ENCODE results near the gene LYSET. TPM values are rescaled to one million over a fixed set of nuclear protein-coding genes. Genes with fewer than 3 reads are reported as not detected.

The LYSET gene
- total RNA-seq, 2 donors from 2014 or later = 25.0 to 27.9 TPM

DNA sequence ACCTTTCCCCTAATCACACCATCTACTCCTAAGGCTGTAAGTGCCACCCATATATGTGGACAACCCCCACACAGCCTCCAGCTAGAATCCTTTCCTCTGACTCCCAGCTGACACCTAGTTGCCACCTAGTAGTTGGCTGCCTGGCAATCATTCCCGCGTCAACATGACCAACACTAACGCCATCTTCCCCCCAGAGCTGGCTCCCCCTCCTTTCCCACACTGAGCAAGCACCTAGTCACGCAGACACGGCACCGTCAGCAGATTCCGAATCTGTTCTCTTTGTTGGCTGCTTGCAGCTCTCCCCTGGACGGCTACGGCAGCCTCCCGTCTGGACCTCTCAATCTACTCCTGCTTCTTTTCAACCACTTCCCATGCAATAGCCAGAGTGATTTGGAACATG is 49.7 kb downstream of the LYSET start:
- H3K4me1 ChIP-seq (ENCODE audit: control insufficient read depth, insufficient read depth, low read length) = no peaks in the 10 kb centered on the region
- Mint-ChIP-seq H3K27me3 (ENCODE audit: insufficient read depth) (no peaks in the 10 kb centered on the region), H3K4me1 (no peaks in the 10 kb centered on the region), H3K27ac (peak overlapping the region; percentile 5), H3K4me3 (no peak overlapping the region), H3K36me3 (ENCODE audit: low read depth) (peaks cover under 1% of the 10 kb centered on the region), H3K9me3 (no peaks in the 10 kb centered on the region)
- no peak overlapping the region for H3K27ac ChIP-seq (ENCODE audit: low read depth, low read length)
- 75 to 91% methylated on average over 8 to 10 of the region's 10 CpGs for WGBS, 2 experiments (ENCODE audit: insufficient coverage in 1 of 2, insufficient read length in 1 of 2)
- H3K9me3 ChIP-seq (ENCODE audit: control insufficient read depth, low read length) = no peaks in the 10 kb centered on the region
- no peak overlapping the region for H3K9ac ChIP-seq (ENCODE audit: extremely low read depth, low read length, poor library complexity, severe bottlenecking)
- TF ChIP-seq, protein P1, sequence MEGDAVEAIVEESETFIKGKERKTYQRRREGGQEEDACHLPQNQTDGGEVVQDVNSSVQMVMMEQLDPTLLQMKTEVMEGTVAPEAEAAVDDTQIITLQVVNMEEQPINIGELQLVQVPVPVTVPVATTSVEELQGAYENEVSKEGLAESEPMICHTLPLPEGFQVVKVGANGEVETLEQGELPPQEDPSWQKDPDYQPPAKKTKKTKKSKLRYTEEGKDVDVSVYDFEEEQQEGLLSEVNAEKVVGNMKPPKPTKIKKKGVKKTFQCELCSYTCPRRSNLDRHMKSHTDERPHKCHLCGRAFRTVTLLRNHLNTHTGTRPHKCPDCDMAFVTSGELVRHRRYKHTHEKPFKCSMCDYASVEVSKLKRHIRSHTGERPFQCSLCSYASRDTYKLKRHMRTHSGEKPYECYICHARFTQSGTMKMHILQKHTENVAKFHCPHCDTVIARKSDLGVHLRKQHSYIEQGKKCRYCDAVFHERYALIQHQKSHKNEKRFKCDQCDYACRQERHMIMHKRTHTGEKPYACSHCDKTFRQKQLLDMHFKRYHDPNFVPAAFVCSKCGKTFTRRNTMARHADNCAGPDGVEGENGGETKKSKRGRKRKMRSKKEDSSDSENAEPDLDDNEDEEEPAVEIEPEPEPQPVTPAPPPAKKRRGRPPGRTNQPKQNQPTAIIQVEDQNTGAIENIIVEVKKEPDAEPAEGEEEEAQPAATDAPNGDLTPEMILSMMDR (conservative IDR thresholded peaks at IDR 0.05) = no peak
- H3K36me3 ChIP-seq (ENCODE audit: control insufficient read depth, insufficient read depth, low read length) = peaks cover 6% of the 10 kb centered on the region
- no peak overlapping the region for H3K4me3 ChIP-seq (ENCODE audit: low read length)
- no peaks in the 10 kb centered on the region for H3K27me3 ChIP-seq (ENCODE audit: control insufficient read depth, insufficient read depth, low read length, poor library complexity, severe bottlenecking)
- DNase-seq = no peak

Other genes with a start within 250 kb of the LYSET start
- gene ITPK1, start 69.4 kb upstream of the LYSET start, total RNA-seq = 10 to 100 TPM; 59.9 to 66.9 TPM
- 10 to 100 TPM; 15.8 to 23.6 TPM for gene MOAP1, start 420 bp upstream of the LYSET start, total RNA-seq
- 1 to 10 TPM; 6.5 to 7.2 TPM for gene GON7, start 21.7 kb downstream of the LYSET start, total RNA-seq
- 10 to 100 TPM; 25.0 to 25.6 TPM for gene UBR7, start 21.9 kb downstream of the LYSET start, total RNA-seq
- gene BTBD7, start 147.7 kb downstream of the LYSET start, total RNA-seq = 10 to 100 TPM; 42.8 to 48.6 TPM
- gene COX8C, start 161.9 kb downstream of the LYSET start, total RNA-seq = not detected
- 10 to 100 TPM in 1 of 2 donors, 1 to 10 TPM in 1; 6.0 to 14.4 TPM for gene UNC79, start 245.6 kb downstream of the LYSET start, total RNA-seq